ENCODE measurements around the gene MMUT.
A peak's percentile ranks its signal among the peaks of the same experiment; 100 is the strongest.
"Not testable (repeated sequence)": the region's sequence is repeated elsewhere in the genome, so short reads cannot be mapped to it uniquely, and the experiment has no call there.

The MMUT gene

DNA sequence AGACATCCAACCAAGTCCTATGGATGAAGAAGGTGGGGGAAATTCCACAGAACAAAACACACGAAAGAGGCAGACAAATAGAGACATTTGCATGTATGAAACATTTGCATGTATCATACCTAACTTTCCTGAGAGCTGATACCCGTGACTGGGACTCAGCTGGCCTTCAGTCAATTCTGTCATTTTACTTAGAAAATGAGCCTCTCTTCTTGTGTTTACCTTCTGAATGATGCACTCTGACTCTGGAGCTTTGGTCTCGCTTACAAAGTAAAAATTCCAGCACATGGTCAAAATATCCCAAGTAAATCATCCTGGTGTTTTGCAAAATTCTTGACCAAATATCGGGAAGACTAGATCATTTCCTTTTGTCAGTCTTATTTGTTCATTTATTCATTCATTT lies 46.9 kb downstream of the MMUT start:
- DNase-seq (ENCODE audit: low spot score) = no peak

- no peak for DNase-seq (ENCODE audit: low spot score)
Measured at GRCh38 chr6:49415358-49415757, 47.7 kb downstream of the MMUT start.

GRCh38 chr6:49410564-49410963 lies 52.5 kb downstream of the MMUT start:
- no peak for DNase-seq (ENCODE audit: low spot score)

DNA sequence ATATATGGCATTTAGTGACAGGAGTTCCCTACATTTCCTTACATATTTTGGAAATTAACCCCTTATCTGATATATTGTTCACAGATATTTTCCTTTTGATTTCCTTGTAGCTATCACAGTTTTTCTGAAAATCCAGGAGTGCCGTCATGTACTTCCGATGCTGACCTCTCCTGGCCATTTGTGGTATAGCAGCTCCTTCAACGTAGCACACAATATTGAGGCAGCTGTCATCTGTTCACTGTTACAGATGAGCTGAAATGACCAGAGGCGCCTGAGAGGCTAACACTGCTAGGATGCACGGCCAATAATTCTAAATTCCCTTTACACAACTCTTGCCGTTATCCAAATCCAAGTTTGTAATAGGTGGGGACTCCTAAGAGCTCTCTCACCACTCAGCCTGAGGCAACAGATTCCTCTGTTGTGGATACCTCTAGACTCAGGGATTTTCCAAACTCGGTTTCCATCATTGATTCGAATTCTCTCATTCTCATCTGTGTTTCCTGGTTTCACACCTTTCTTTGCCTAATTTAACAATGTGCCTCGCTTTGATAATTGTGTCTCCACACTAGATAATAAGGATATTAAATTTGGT lies 53.0 kb downstream of the MMUT start:
- DNase-seq (ENCODE audit: low spot score) = peak; percentile 63

GRCh38 chr6:49406250-49406970 lies 56.6 kb downstream of the MMUT start:
- DNase-seq (ENCODE audit: low spot score) = no peak

DNA sequence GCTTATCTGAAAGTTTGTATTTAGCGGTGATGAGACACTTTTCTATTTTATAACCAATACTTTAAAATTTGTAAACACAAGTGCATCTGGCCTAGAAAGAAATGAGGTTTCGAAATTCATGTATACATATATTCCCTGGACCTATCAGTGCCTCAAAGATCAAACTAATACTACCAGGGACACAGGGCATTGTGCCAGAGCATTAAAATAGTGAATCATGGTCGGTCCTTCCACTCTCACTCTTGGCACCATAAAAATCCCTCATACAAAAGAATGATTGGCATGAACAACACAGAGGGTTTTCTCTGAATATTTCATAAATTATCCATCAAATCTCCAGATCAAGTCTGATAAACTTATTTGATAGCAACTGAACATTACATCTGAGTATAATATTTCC lies 62.0 kb downstream of the MMUT start:
- no peak for DNase-seq (ENCODE audit: low spot score)

GRCh38 chr6:49386667-49387508 lies 76.2 kb downstream of the MMUT start:
- not testable (repeated sequence) for DNase-seq (ENCODE audit: low spot score)

GRCh38 chr6:49384904-49385303 lies 78.1 kb downstream of the MMUT start:
- DNase-seq (ENCODE audit: low spot score) = no peak

All from CD4-positive, alpha-beta T cell treated with Interleukin-2 at 100 ng/mL for 4 hours (primary cell).